Colonic mucosa (tissue), 4 donors: ENCODE data around the gene MRPL1. TPM values are rescaled to one million over a fixed set of nuclear protein-coding genes. Genes with fewer than 3 reads are reported as not detected.
A peak's percentile ranks its signal among the peaks of the same experiment; 100 is the strongest.
"Not testable (repeated sequence)": the region's sequence is repeated elsewhere in the genome, so short reads cannot be mapped to it uniquely, and the experiment has no call there.

Experiments
- DNase-seq: peaks from one replicate; pipeline ENCODE4 v3.0.0-alpha.2; 2020
- H3K27ac ChIP-seq: fragments of 200-600 bp; one replicate; pipeline ENCODE4 v1.8.0; 2021
- H3K27me3 ChIP-seq: fragments of 200-600 bp; one replicate; pipeline ENCODE4 v1.8.0; 2021
- H3K36me3 ChIP-seq: fragments of 200-600 bp; one replicate; pipeline ENCODE4 v1.8.0; 2021
- H3K4me1 ChIP-seq: fragments of 200-600 bp; one replicate; pipeline ENCODE4 v1.8.0; 2021; ENCODE audit warnings: mild to moderate bottlenecking
- H3K4me3 ChIP-seq: fragments of 200-600 bp; one replicate; pipeline ENCODE4 v1.8.0; 2021
- H3K9ac ChIP-seq, 2 donors: one replicate each; pipeline ENCODE4 v1.7.0; 2013; ENCODE audit warnings: control low read depth in 2 of 2, low read depth in 2 of 2, low read length in 2 of 2
- H3K9me3 ChIP-seq: fragments of 200-600 bp; one replicate; pipeline ENCODE4 v1.8.0; 2021
- CTCF ChIP-seq: fragments of 200-600 bp; IDR thresholded peaks from one replicate; pipeline ENCODE4 v1.8.0; 2022; ENCODE audit warnings: antibody characterized with exemption, mild to moderate bottlenecking
- intact Hi-C: fragments of 100-400 bp; cut with DNase I; formaldehyde crosslinking; loops from one replicate; pipeline ENCODE4 v1.14.1; 2022
- total RNA-seq, 2 donors: library from RNA; stranded (reverse); fragmentation: NEBNext Ultra II Directional in 1 of 2; extraction: Animal tissue kit (Norgen Biotek cat#: 25700) in 1 of 2; gene quantifications; one replicate each; pipeline ENCODE4 v1.2.1, GENCODE V29; 2021
- donor health status: healthy.
- donor health status: DM: no; HTN: no; CAD: no.
- donor health status: DM: no; HTN: no; CAD: no.

Gene MRPL1
- total RNA-seq, 2 donors from 2014 or later, result 37.2 to 42.3 TPM

GRCh38 chr4:77959566-77960338 is 97.1 kb downstream of the MRPL1 start:
- Histone ChIP-seq H3K4me1 (no peaks in the 10 kb centered on the region), H3K9me3 (no peaks in the 10 kb centered on the region), H3K27ac (no peak overlapping the region), H3K36me3 (no peaks in the 10 kb centered on the region), H3K27me3 (no peaks in the 10 kb centered on the region), H3K9ac (no peak overlapping the region), H3K4me3 (no peak overlapping the region)
- DNase-seq, result no peak
- peak; percentile 62 for TF ChIP-seq CTCF
- intact Hi-C loops, result no loop called here

GRCh38 chr4:77960367-77960766 is 97.7 kb downstream of the MRPL1 start:
- intact Hi-C loops, result no loop called here
- Histone ChIP-seq H3K9me3 (no peaks in the 10 kb centered on the region), H3K27ac (no peak overlapping the region), H3K27me3 (no peaks in the 10 kb centered on the region), H3K4me1 (no peaks in the 10 kb centered on the region), H3K9ac (no peak overlapping the region), H3K4me3 (no peak overlapping the region), H3K36me3 (no peaks in the 10 kb centered on the region)
- DNase-seq, result no peak
- no peak for TF ChIP-seq CTCF

- Histone ChIP-seq H3K9ac (no peak overlapping the region), H3K36me3 (no peaks in the 10 kb centered on the region), H3K4me1 (no peaks in the 10 kb centered on the region), H3K9me3 (no peaks in the 10 kb centered on the region), H3K27ac (no peak overlapping the region), H3K27me3 (no peaks in the 10 kb centered on the region), H3K4me3 (no peak overlapping the region)
- DNase-seq, result no peak
- intact Hi-C loops, result no loop called here
- TF ChIP-seq CTCF, result no peak
Measured at GRCh38 chr4:77963004-77963403, 100.4 kb downstream of the MRPL1 start.

- not testable (repeated sequence) for DNase-seq
Measured at GRCh38 chr4:77973657-77974056, 111.0 kb downstream of the MRPL1 start.

DNA sequence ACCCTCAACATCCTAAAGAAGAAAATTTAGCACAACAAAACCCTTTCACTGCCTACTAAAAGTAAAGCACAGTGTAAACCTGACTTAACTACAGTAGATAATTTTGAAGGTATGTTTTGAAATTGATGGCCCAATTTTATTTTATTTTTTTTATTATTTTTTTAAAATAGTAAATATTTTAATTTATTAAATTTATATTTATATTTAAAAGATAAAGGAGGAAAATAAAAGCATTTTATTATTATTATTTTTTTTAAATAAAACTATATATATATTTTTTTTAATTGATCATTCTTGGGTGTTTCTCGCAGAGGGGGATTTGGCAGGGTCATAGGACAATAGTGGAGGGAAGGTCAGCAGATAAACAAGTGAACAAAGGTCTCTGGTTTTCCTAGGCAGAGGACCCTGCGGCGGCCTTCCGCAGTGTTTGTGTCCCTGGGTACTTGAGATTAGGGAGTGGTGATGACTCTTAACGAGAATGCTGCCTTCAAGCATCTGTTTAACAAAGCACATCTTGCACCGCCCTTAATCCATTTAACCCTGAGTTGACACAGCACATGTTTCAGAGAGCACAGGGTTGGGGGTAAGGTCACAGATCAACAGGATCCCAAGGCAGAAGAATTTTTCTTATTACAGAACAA is 120.4 kb downstream of the MRPL1 start:
- H3K27me3 ChIP-seq, DNase-seq, intact Hi-C loops, H3K9ac ChIP-seq, H3K9me3 ChIP-seq, H3K4me3 ChIP-seq, H3K27ac ChIP-seq, H3K4me1 ChIP-seq, H3K36me3 ChIP-seq: not testable (repeated sequence)

More at GRCh38 chr4:77973657-77974056, 111.0 kb downstream of the MRPL1 start:
- H3K4me3 ChIP-seq, H3K9me3 ChIP-seq, H3K27ac ChIP-seq, H3K9ac ChIP-seq, H3K4me1 ChIP-seq, intact Hi-C loops, H3K36me3 ChIP-seq, H3K27me3 ChIP-seq: not testable (repeated sequence)

DNA sequence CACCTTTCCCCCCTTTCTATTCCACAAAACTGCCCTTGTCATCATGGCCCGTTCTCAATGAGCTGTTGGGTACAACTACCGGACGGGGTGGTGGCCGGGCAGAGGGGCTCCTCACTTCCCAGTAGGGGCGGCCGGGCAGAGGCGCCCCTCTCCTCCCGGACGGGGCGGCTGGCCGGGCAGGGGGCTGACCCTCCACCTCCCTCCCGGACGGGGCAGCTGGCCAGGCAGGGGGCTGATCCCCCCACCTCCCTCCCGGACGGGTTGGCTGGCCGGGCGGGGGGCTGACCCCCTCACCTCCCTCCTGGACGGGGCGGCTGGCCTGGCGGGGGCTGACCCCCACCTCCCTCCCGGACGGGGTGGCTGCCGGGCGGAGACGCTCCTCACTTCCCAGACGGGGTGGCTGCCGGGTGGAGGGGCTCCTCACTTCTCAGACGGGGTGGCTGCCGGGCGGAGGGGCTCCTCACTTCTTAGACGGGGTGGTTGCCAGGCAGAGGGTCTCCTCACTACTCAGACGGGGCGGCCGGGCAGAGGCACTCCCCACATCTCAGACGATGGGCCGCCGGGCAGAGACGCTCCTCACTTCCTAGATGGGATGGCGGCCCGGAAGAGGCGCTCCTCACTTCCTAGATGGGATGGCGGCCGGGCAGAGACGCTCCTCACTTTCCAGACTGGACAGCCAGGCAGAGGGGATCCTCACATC is 121.1 kb downstream of the MRPL1 start:
- H3K9me3 ChIP-seq, H3K27ac ChIP-seq, intact Hi-C loops, H3K27me3 ChIP-seq, H3K36me3 ChIP-seq, H3K9ac ChIP-seq, H3K4me3 ChIP-seq, DNase-seq, H3K4me1 ChIP-seq: not testable (repeated sequence)
